Measurements from ENCODE around the gene HTT-AS.

Gene HTT-AS

GRCh38 chr4:3021127-3021526 is 53.2 kb downstream of the HTT-AS start:
- no peak for DNase-seq
- in situ Hi-C loops (cut with HindIII; ENCODE audit: low pct_ligation_motif_present, low sequenced_read_pairs) = no loop called here
- TF ChIP-seq CTCF (IDR thresholded peaks at IDR 0.05; ENCODE audit: low read depth, low read length, missing control alignments) = no peak
- H3K27me3 ChIP-seq (replicated peaks) = no peaks in the 10 kb centered on the region
- no peak overlapping the region for H3K27ac ChIP-seq
- H3K4me3 ChIP-seq (ENCODE audit: low read depth, low read length) = no peak overlapping the region
- H3K36me3 ChIP-seq (replicated peaks) = no peaks in the 10 kb centered on the region

GRCh38 chr4:3019145-3019846 is 55.0 kb downstream of the HTT-AS start:
- no peaks in the 10 kb centered on the region for H3K36me3 ChIP-seq (replicated peaks)
- H3K4me3 ChIP-seq (ENCODE audit: low read depth, low read length) = no peak overlapping the region
- H3K27ac ChIP-seq = no peak overlapping the region
- TF ChIP-seq CTCF (IDR thresholded peaks at IDR 0.05; ENCODE audit: low read depth, low read length, missing control alignments) = no peak
- no peaks in the 10 kb centered on the region for H3K27me3 ChIP-seq (replicated peaks)
- in situ Hi-C loops (cut with HindIII; ENCODE audit: low pct_ligation_motif_present, low sequenced_read_pairs) = no loop called here
- DNase-seq = no peak

- Histone ChIP-seq H3K27me3 (replicated peaks) (no peaks in the 10 kb centered on the region), H3K27ac (no peak overlapping the region), H3K4me3 (ENCODE audit: low read depth, low read length) (no peak overlapping the region), H3K36me3 (replicated peaks) (no peaks in the 10 kb centered on the region)
- DNase-seq = no peak
- in situ Hi-C loops (cut with HindIII; ENCODE audit: low pct_ligation_motif_present, low sequenced_read_pairs) = no loop called here
- no peak for TF ChIP-seq CTCF (IDR thresholded peaks at IDR 0.05; ENCODE audit: low read depth, low read length, missing control alignments)
These were observed 56.8 kb downstream of the HTT-AS start for GRCh38 chr4:3017504-3017903.

GRCh38 chr4:3016961-3017360 is 57.4 kb downstream of the HTT-AS start:
- Histone ChIP-seq H3K27me3 (replicated peaks) (no peaks in the 10 kb centered on the region), H3K4me3 (ENCODE audit: low read depth, low read length) (no peak overlapping the region), H3K27ac (no peak overlapping the region), H3K36me3 (replicated peaks) (no peaks in the 10 kb centered on the region)
- DNase-seq = no peak
- in situ Hi-C loops (cut with HindIII; ENCODE audit: low pct_ligation_motif_present, low sequenced_read_pairs) = no loop called here
- TF ChIP-seq CTCF (IDR thresholded peaks at IDR 0.05; ENCODE audit: low read depth, low read length, missing control alignments) = no peak

GRCh38 chr4:3013839-3014350 is 60.4 kb downstream of the HTT-AS start:
- DNase-seq = no peak
- in situ Hi-C loops (cut with HindIII; ENCODE audit: low pct_ligation_motif_present, low sequenced_read_pairs) = no loop called here
- no peaks in the 10 kb centered on the region for H3K27me3 ChIP-seq (replicated peaks)
- no peak overlapping the region for H3K27ac ChIP-seq
- no peak for TF ChIP-seq CTCF (IDR thresholded peaks at IDR 0.05; ENCODE audit: low read depth, low read length, missing control alignments)
- no peaks in the 10 kb centered on the region for H3K36me3 ChIP-seq (replicated peaks)
- H3K4me3 ChIP-seq (ENCODE audit: low read depth, low read length) = no peak overlapping the region

All from brain microvascular endothelial cell (primary cell).